Measurements from ENCODE around the gene LMX1A.

The LMX1A gene

GRCh38 chr1:165369255-165369848 is 12.8 kb upstream of the LMX1A start:
- peak; percentile 20 to 43 (median 37) for DNase-seq (ENCODE audit: low read depth in 2 of 3, low spot score in 1 of 3)

GRCh38 chr1:165367375-165367993 is 11.0 kb upstream of the LMX1A start:
- peak; percentile 50 to 87 (median 66) for DNase-seq (ENCODE audit: low read depth in 2 of 3, low spot score in 1 of 3)

- DNase-seq (ENCODE audit: low read depth in 2 of 3, low spot score in 1 of 3): no peak
Observed at GRCh38 chr1:165365341-165365740, 8.8 kb upstream of the LMX1A start.

- DNase-seq (ENCODE audit: low read depth in 2 of 3, low spot score in 1 of 3): no peak
Observed at GRCh38 chr1:165364568-165365133, 8.1 kb upstream of the LMX1A start.

- no peak for DNase-seq (ENCODE audit: low read depth in 2 of 3, low spot score in 1 of 3)
Observed at GRCh38 chr1:165356876-165357275, 361 bp upstream of the LMX1A start.

- no peak for DNase-seq (ENCODE audit: low read depth in 2 of 3, low spot score in 1 of 3)
Observed at GRCh38 chr1:165355139-165355976, 1.2 kb downstream of the LMX1A start.

GRCh38 chr1:165354739-165355138 is 1.8 kb downstream of the LMX1A start:
- DNase-seq (ENCODE audit: low read depth in 2 of 3, low spot score in 1 of 3): no peak

- no peak for DNase-seq (ENCODE audit: low read depth in 2 of 3, low spot score in 1 of 3)
Observed at GRCh38 chr1:165353731-165354671, 2.5 kb downstream of the LMX1A start.

- no peak for DNase-seq (ENCODE audit: low read depth in 2 of 3, low spot score in 1 of 3)
Observed at GRCh38 chr1:165352442-165353293, 3.8 kb downstream of the LMX1A start.

- no peak for DNase-seq (ENCODE audit: low read depth in 2 of 3, low spot score in 1 of 3)
Observed at GRCh38 chr1:165351863-165352441, 4.6 kb downstream of the LMX1A start.

GRCh38 chr1:165350840-165351239 is 5.7 kb downstream of the LMX1A start:
- DNase-seq (ENCODE audit: low read depth in 2 of 3, low spot score in 1 of 3): no peak

GRCh38 chr1:165345502-165345901 is 11.0 kb downstream of the LMX1A start:
- no peak for DNase-seq (ENCODE audit: low read depth in 2 of 3, low spot score in 1 of 3)

GRCh38 chr1:165344736-165345135 is 11.8 kb downstream of the LMX1A start:
- no peak for DNase-seq (ENCODE audit: low read depth in 2 of 3, low spot score in 1 of 3)

GRCh38 chr1:165344198-165344597 is 12.3 kb downstream of the LMX1A start:
- no peak for DNase-seq (ENCODE audit: low read depth in 2 of 3, low spot score in 1 of 3)

- no peak for DNase-seq (ENCODE audit: low read depth in 2 of 3, low spot score in 1 of 3)
Observed at GRCh38 chr1:165342587-165342986, 13.9 kb downstream of the LMX1A start.

GRCh38 chr1:165342168-165342567 is 14.3 kb downstream of the LMX1A start:
- DNase-seq (ENCODE audit: low read depth in 2 of 3, low spot score in 1 of 3): no peak

- DNase-seq (ENCODE audit: low read depth in 2 of 3, low spot score in 1 of 3): no peak
Observed at GRCh38 chr1:165339164-165339563, 17.4 kb downstream of the LMX1A start.

- DNase-seq (ENCODE audit: low read depth in 2 of 3, low spot score in 1 of 3): no peak
Observed at GRCh38 chr1:165330483-165330882, 26.0 kb downstream of the LMX1A start.

- DNase-seq (ENCODE audit: low read depth in 2 of 3, low spot score in 1 of 3): no peak
Observed at GRCh38 chr1:165329104-165329503, 27.4 kb downstream of the LMX1A start.

- no peak for DNase-seq (ENCODE audit: low read depth in 2 of 3, low spot score in 1 of 3)
Observed at GRCh38 chr1:165328136-165328535, 28.4 kb downstream of the LMX1A start.

Measured in stimulated activated CD4-positive, alpha-beta T cell treated with anti-CD3 and anti-CD28 coated beads, Interleukin-12 subunit alpha, Interleukin-12 subunit beta, amount 100 ng/mL, for 48 hours (primary cell).